B cell (primary cell): ENCODE data around the gene NAV1.

Experiments used
- EZH2 ChIP-seq: IDR thresholded peaks from 2 replicates; pipeline ENCODE4 v1.6.1; 2012; ENCODE audit warnings: borderline replicate concordance, low read depth, mild to moderate bottlenecking, moderate library complexity, low read length; ENCODE audit not compliant: insufficient read depth, poor library complexity, severe bottlenecking
- TF ChIP-seq, protein P1 (sequence below): fragments of 200-600 bp; IDR thresholded peaks from one replicate; pipeline ENCODE4 v1.8.0; 2022; ENCODE audit warnings: antibody characterized with exemption, mild to moderate bottlenecking

DNA sequence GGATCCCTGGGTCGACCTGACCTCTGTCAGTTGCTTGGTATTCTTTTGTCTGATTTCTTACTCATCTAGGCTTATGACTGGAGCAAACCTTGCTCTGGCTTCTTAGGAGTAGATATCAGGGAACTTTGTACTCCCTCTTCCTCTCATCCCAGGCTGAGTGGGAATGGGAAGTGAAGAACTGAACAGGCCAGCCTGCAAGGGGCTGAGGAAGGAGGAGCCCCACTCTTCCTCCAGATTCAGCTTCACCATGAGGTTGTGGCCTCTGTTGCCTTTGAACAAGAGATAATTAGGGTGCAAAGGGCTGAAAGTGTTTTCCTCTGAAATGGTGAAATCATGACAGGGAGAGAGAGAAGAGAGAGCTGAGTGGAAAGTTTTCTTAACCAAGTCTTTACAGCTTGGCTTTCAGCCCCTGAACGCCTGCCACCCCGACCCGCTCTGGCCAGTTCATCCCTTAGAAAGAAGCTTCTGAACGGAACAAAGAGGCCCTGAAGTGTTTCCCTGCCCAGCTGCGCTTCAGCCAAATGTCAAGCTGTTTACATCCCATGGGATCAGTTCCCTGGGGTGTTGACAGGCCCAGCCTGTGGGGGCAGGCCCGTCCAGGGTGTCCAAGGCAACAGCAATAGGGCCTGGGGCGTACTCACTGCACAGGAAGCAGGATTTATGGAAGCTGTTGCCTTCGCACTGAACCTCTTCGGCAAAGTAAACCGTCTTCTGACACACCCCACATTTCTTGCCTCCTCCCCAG lies 43.2 kb upstream of the NAV1 start:
- TF ChIP-seq, protein P1, sequence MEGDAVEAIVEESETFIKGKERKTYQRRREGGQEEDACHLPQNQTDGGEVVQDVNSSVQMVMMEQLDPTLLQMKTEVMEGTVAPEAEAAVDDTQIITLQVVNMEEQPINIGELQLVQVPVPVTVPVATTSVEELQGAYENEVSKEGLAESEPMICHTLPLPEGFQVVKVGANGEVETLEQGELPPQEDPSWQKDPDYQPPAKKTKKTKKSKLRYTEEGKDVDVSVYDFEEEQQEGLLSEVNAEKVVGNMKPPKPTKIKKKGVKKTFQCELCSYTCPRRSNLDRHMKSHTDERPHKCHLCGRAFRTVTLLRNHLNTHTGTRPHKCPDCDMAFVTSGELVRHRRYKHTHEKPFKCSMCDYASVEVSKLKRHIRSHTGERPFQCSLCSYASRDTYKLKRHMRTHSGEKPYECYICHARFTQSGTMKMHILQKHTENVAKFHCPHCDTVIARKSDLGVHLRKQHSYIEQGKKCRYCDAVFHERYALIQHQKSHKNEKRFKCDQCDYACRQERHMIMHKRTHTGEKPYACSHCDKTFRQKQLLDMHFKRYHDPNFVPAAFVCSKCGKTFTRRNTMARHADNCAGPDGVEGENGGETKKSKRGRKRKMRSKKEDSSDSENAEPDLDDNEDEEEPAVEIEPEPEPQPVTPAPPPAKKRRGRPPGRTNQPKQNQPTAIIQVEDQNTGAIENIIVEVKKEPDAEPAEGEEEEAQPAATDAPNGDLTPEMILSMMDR, result no peak
- no peak for TF ChIP-seq EZH2
